ENCODE measurements around the gene POMT1. TPM values are rescaled to one million over a fixed set of nuclear protein-coding genes. Genes with fewer than 3 reads are reported as not detected.
"Not testable (repeated sequence)": the region's sequence is repeated elsewhere in the genome, so short reads cannot be mapped to it uniquely, and the experiment has no call there.

Gene POMT1
- total and polyA plus RNA-seq, 2 donors (not counting 3 experiments of a cell fraction or from before 2014, with no cell fraction given) = 44.7 to 53.9 TPM

GRCh38 chr9:131470581-131470991 is 32.1 kb upstream of the POMT1 start:
- Histone ChIP-seq H3K4me2 (ENCODE audit: insufficient read depth, low read length) (no peak overlapping the region), H3K79me2 (ENCODE audit: control insufficient read depth, insufficient read depth, low read length) (peaks cover 58% of the 10 kb centered on the region), H4K20me1 (replicated peaks; ENCODE audit: control insufficient read depth, extremely low read depth, insufficient read depth, low read length) (peaks cover 6% of the 10 kb centered on the region), H3K9me1 (replicated peaks; ENCODE audit: control insufficient read depth, extremely low read depth, insufficient read depth, low read length) (no peaks in the 10 kb centered on the region), H2AFZ (ENCODE audit: low read depth, low read length) (no peak overlapping the region), H3K9ac (replicated peaks; ENCODE audit: extremely low read depth, insufficient read depth, low read length) (no peak overlapping the region), H3K27ac (ENCODE audit: insufficient read depth, low read depth, low read length) (no peak overlapping the region), H3K36me3 (ENCODE audit: control insufficient read depth in 2 of 2, extremely low read depth in 1 of 2, insufficient read depth in 2 of 2, low read length in 2 of 2) (peaks cover 33 to 62% of the 10 kb centered on the region in 2 experiments), H3K9me3 (replicated peaks; ENCODE audit: control insufficient read depth, insufficient read depth, low read length) (no peaks in the 10 kb centered on the region), H3K27me3 (ENCODE audit: control insufficient read depth in 2 of 2, insufficient read depth in 2 of 2, low read length in 2 of 2) (no peaks in the 10 kb centered on the region), H3K4me1 (ENCODE audit: control insufficient read depth, extremely low read depth, insufficient read depth, low read length) (no peaks in the 10 kb centered on the region), H3K4me3 (replicated peaks in 1 of 3; ENCODE audit: insufficient read depth in 1 of 3, low read depth in 1 of 3, low read length in 3 of 3) (no peak overlapping the region)
- dilution Hi-C loops (cut with MboI; ENCODE audit: extremely low pct_ligation_motif_present, low sequenced_read_pairs) (no loop called here), intact Hi-C loops (cut with micrococcal nuclease) (no loop called here)
- ChIA-PET POLR2A (no interaction called here), CTCF (no interaction called here)
- no TSS peak for BruUV-seq (replicated peaks)
- DNase-seq (ENCODE audit: low read depth, low spot score) = no peak
- no peak for FAIRE-seq
- TF ChIP-seq POLR2A (IDR thresholded peaks at IDR 0.05; ENCODE audit: low read depth, low read length) (no peak), MYC (IDR thresholded peaks at IDR 0.05; ENCODE audit: low read depth, low read length) (no peak), EZH2 (IDR thresholded peaks at IDR 0.05; ENCODE audit: borderline replicate concordance, low read depth, low read length, severe bottlenecking) (no peak), JUN (IDR thresholded peaks at IDR 0.05; ENCODE audit: borderline replicate concordance, insufficient read depth, insufficient read length, low read depth) (no peak), GATA2 (IDR thresholded peaks at IDR 0.05; ENCODE audit: insufficient read depth, insufficient read length, low read depth, low read length) (no peak), POLR2AphosphoS5 (IDR thresholded peaks at IDR 0.05; ENCODE audit: insufficient read depth, low read depth, low read length) (no peak), CTCF (IDR thresholded peaks at IDR 0.05; ENCODE audit: extremely low read depth in 1 of 2, insufficient read depth in 1 of 2, low read depth in 1 of 2, low read length in 2 of 2) (no peak), FOS (IDR thresholded peaks at IDR 0.05; ENCODE audit: borderline replicate concordance, insufficient read depth, low read length) (no peak), MAX (IDR thresholded peaks at IDR 0.05; ENCODE audit: insufficient read depth, insufficient read length) (no peak)

- POLR2A ChIA-PET; dilution Hi-C loops (cut with MboI; ENCODE audit: extremely low pct_ligation_motif_present, low sequenced_read_pairs); BruUV-seq (replicated peaks); H3K27ac ChIP-seq (ENCODE audit: insufficient read depth, low read depth, low read length); H3K4me2 ChIP-seq (ENCODE audit: insufficient read depth, low read length); H2AFZ ChIP-seq (ENCODE audit: low read depth, low read length); H3K9ac ChIP-seq (replicated peaks; ENCODE audit: extremely low read depth, insufficient read depth, low read length); FAIRE-seq; H3K4me3 ChIP-seq (replicated peaks in 1 of 3; ENCODE audit: insufficient read depth in 1 of 3, low read depth in 1 of 3, low read length in 3 of 3); DNase-seq (ENCODE audit: low read depth, low spot score); H4K20me1 ChIP-seq (replicated peaks; ENCODE audit: control insufficient read depth, extremely low read depth, insufficient read depth, low read length); CTCF ChIA-PET; H3K9me1 ChIP-seq (replicated peaks; ENCODE audit: control insufficient read depth, extremely low read depth, insufficient read depth, low read length); intact Hi-C loops (cut with micrococcal nuclease); H3K9me3 ChIP-seq (replicated peaks; ENCODE audit: control insufficient read depth, insufficient read depth, low read length); H3K4me1 ChIP-seq (ENCODE audit: control insufficient read depth, extremely low read depth, insufficient read depth, low read length); H3K27me3 ChIP-seq (ENCODE audit: control insufficient read depth in 2 of 2, insufficient read depth in 2 of 2, low read length in 2 of 2): not testable (repeated sequence)
- Histone ChIP-seq H3K79me2 (ENCODE audit: control insufficient read depth, insufficient read depth, low read length) (peaks cover 51% of the 10 kb centered on the region), H3K36me3 (ENCODE audit: control insufficient read depth in 2 of 2, extremely low read depth in 1 of 2, insufficient read depth in 2 of 2, low read length in 2 of 2) (peaks cover 33 to 72% of the 10 kb centered on the region in 2 experiments)
Measured at GRCh38 chr9:131472085-131472484, 30.6 kb upstream of the POMT1 start.
